ENCODE measurements around the gene SHB.
"Not testable (repeated sequence)": the region's sequence is repeated elsewhere in the genome, so short reads cannot be mapped to it uniquely, and the experiment has no call there.

Gene SHB

DNA sequence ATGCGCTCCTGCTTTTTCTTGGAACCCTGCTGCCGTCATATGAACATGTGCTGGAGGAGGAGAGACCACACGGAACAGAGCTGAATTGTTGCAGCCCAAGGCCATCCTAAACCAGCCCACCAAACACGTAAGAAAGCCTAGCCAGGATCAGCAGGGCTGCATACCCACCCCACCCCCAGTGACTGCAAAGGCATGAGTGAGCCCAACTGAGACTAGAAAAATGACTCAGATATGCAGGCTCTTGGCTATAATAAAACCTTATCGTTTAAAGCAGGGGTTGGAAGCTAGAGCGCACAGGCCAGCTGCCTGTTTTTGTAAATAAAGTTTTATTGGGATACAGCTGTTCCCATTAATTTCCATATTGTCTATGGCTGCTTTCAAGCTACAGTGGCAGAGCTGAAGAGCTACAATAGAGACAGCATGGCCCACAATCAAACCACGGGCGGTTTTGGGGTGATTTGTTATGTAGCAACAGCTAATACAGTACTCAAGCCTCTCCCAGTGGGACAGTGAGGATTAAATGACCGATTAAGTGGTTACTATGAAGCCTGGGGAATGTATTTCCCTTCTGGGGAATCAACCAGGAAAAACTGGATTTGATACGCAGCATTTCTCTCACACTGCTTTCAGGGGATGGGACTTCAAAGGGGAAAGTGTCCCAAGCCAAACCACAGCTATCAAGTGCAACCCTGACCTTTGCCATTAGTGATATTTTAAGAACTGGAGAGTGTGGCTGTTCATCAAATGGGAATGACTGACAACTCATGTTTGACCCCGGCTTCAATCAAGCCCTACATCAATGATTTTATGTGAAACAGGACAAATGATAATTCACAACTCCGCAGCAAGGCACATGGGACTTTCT lies 6.3 kb downstream of the SHB start:
- no peak for DNase-seq

DNA sequence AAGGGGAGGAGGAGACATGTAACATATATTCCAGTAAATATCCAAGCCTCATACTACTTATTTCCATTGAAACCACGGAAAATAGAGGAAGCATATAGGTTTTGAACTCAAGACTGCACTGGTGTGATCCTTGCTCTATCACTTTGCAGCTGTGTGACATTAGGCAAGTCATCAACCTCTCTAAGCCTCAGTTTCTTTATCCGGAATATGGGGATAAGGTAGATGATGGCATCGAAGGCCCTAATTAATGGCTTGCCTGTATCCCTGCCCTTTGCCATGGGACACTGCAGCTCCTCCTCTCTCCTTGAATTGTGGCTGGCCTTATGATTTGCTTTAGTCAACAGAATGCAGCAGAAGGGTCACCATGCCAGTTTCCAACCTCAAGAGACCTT lies 6.9 kb downstream of the SHB start:
- no peak for DNase-seq

DNA sequence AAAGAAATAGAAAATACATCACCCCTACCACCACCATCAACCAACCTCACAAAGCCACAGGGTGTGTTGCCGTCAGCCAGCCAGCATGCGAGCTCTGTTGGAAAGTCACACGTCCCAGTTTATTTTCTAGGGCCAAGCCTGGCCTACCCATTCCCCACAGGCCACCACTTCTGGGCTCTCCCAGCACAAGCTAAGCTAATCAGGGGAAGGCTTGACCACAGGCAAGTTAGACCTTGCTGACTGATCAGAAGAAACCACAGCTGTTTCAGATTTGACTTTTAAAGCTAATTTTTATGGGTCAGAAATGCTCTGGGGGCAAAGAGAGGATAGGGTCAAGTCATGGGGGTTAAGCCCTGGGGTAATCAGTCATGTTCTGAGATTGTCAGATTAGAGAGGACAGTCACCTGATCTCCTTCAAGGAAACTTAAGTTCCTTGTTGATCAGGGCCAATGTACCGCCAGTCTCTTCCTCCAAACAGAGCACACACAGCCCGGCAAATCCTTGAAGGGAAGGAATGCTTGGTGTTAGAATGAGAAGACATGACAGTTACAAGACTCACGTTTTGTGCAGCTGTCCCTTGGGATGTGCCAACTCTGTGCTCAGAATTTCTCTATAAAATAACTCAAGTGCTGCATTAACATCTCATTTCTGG lies 7.6 kb downstream of the SHB start:
- no peak for DNase-seq

DNA sequence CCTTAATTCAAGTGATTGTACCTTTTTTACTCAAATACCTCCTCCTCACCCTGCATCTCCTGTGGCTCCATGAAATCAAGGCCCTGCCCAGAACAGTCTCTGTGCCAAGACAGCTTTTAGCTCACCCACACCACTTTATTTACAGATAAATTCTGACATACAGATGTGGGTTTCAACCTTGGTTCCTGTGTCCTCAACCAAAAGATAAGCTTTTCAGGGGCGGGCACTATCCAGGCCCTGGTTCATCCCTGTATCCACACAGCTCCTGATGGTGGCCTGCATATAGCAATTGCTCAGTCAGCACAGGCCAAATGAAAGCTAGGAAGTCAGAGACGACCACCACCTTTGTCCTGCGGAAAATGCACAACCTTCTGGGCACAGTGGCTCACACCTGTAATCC lies 8.3 kb downstream of the SHB start:
- no peak for DNase-seq

DNA sequence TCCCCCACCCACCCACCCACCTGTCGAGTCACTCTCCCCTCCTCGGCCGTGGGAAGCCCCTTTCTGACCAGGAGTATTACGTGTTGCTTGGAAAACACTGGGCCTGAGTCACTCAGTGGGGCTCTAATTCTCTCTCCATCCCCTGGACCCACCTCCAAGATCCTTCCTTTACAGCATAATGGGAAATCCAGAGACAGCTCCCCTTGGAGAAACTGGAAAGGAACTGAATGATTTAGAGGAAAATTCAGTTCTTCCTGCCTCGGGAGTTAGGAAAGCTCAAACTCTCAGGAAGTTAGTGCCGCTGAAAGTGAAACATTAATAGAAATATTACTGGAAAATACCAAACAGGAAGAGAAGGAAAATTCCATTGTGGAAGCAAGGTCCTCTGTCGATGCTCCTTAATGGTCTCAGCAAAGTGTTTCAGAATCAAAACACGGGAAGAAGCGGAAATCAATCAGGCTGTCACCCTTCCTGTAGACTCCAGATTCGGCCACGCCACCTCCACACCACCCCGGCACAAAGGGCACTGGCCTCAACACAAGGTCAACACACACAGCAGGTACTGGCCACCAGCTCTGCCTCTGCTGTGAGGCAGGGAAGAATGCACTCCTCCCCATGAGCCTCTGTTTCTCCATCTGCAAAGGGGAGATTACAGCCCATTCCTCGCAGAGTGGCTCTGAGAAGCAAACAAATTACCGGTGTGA lies 9.6 kb downstream of the SHB start:
- DNase-seq: no peak

DNA sequence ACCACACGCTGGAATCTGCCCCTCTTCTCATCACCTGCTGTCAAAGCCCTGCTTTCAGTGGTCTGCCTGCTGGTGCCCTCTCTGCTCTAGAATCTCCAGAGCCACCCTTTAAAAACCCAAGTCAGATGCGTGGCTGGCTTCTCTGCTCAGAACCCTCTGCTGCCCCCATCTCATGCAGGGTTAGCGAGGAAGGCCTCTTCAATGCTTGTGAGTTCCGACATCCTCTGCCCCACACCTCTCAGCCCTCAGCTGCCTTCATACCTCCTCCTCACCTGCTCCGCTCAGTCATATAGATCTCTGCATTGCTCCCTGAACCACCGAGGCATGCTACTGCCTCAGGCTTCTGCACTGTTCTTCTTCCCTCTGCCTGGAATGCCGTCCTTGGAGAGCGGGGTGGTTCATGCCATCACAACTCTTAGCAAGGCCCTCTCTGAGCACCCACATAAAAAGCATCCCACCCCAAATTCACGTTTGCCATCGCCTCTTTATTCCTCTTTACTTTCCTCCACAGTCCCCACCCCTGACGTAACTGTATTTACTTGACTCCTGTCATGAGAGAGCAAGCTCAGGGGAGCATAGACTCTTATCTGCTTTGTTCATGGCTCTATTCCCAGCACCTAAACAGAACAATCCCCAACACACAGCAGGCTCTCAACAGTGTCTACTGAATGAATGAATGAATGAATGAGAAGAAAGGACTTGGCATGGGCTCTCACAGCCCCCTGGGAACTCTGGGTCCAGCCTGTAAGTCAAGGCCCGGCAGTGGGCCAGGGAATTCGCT lies 10.4 kb downstream of the SHB start:
- no peak for DNase-seq

DNA sequence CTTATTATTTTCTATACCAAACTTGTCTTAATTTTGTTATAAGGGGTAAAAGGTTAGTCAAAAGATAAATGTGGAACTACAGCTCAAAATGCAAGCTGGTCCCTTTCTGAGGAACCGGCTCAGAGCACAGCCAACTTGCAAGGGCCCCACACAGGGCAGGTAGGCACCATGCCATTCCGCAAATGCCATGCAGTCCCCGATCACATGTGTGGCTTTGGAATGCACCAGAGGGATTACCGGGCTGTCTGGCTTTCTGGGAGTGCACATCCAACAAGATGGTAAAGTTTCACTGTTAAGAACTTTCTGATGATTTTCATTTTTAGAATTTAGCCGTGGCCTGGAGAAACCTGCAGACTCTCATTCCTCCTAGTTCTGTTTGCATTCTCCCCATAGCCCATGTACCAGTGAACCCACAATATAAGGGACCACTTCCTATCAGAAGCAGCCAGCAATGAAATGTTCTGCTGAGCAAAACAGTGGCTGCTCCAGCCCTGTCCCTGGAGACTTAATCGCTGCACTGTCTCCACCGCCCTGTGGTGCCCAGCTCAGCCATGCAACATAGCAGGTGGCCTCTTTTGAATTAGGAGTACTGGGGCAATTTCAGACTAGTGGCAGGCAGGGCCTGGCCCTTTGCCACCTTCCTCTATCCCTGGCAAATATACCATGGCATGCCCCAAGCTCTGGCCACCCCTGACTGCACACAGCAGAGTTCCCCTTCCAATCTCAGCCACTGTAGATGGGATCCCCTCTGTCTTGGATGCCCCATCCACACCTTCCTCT lies 11.4 kb downstream of the SHB start:
- DNase-seq: no peak

DNA sequence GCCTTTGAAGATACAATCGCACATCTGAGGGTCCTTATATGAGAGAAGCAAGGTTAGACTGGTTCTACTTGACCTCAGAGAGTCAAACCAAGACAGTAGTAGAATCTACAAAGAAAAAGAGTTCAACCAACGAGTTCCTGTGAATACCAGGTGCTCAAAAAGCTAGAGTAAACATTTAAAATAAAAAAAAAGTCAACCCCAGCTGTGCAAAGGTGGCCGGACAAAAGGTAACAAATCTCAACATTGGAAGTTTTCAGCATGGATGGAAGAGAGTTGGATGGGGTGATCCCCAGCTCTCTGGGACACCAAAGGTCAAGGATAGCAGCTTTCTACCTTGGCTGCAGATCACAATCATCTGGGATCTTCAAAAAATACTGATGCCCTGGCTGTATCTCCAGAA lies 14.4 kb downstream of the SHB start:
- no peak for DNase-seq

DNA sequence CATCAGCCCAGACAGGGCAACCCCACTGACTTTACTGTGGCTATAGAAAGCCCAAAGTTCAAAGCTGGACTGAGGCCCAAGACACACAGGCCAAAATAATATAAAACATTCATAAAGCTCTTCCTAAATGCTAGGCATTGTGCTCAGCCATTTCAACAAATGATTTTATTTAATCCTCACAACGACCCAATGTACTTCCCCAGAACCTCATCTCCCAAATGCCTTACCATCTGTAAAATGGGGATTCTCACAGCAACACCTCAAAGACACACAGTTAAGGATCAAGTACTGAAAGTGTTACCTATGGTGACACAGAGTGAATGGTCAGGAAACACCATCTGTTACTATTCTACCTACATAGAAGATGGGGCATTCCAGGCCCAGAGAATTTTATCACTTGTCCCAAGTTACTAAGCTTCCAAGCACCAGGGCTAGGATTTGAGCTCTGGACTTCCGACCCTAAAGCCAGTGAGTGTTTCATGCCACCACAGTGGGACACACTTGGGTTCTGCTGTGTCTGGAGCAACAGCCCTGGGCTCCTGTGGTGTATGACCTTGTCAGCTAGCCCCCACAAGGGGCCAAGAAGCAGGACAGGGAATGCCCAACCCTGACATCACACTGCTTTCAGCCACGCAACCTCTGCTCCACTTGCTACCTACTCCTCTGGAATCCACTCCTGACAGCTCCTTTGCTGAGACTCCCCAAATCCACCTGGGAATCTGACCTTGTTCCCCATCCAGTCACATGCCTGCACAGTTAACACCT lies 15.1 kb downstream of the SHB start:
- no peak for DNase-seq

DNA sequence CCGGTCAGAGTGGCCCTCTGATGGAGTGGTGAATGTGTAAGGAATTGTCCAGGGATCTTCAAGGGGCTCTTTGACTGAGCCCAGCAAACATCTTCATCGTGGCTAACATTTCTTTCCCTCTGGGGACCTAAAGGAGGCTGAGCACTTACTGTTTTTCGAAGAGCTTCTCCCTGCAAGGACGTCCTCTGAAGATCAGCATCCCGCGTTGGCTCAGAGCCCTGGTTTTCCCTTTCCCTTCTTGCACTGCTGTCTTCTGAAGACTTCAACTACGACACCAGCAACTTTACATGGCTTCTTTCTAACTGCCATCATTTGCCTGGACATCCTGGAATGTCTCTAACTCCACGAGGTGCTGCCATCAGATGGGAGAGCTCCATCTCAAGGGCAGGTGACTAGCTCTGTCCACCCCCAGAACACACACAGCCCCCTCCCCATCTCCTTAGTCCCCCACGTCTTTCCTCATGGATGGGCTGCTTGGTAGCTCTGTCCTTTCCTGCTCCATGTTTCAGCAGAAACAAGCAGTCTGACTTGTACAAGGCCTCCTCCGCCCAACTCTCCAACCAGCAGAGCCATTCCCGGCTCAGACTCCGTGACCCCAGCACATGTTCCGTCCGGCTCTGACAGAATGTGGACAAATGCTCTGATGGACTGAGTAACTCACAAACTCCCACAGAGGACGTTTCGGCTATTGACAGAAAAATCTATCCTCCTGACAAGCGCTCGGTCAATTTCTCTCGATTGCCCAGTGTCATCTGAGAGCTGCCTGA lies 17.1 kb downstream of the SHB start:
- no peak for DNase-seq

DNA sequence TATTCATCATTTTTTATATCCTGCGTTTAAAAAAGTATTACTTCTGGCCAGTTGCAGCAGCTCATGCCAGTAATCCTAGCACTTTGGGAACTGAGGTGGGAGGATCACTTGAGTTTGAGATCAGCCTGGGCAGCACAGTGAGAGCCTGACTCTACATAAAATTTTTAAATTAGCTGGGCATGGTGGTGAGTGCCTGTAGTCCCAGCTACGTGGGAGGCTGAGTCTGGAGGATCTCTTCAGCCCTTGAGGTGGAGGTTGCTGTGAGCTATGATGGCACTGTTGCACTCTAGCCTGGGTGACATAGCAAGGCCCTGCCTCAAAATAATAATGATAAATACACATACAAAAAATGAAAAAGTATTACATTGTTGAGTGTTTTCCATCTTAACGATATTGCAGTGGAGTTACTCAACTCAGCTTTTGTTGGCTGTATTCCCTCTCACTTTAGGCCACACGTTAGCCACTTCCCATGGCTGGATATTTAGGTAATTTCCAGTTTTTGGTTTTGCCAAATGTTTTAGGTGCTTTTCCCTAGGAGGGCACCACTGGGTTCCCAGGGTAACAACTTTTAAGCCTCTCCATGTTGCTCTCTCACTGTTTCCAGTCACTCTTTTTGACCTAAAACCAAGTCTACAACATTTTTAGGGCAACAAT lies 20.6 kb downstream of the SHB start:
- DNase-seq: no peak

DNA sequence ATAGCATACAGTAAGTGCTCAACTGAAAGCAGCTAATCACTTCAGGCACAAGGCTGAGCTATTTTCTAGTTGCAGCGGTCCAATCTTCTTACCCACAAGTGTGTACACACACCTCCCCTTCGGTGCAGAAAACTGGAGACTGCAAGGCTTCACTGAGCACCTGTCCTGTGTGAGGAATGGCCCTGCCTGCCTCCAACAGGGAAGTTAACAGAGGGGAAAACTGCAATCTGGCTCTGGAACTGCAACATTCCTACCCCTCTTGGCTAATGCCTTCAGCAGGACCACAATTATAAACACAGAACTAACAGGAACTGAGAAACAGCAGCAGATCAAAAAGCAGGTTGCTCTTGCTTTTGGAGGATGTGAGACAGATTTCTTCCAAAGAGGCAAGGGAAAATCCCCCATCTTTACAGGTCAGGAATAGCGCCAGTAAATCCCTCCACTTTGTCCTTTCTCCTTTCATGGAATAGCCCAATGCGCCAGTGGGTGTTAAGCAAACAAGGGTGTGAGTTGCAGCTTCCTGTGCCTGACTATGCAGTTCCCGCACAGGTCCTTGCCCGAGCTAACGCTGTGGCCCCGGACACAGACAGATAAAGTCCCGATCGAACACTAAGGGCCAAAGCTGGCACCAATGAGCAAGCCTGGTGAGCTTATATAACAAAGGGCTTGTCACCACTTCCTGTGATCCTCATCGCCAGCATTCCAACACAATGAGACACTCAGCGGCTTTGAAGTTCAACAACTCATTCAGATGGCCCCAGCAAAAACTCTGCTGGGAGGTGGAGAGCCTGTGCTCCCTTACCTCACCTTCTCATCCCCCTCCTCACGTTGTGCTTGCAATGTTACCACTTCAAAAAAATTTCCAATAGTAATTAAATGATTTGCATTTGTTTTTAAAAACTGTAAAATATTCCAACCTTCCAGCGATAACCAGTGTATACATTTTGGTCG lies 21.5 kb downstream of the SHB start:
- DNase-seq: no peak

DNA sequence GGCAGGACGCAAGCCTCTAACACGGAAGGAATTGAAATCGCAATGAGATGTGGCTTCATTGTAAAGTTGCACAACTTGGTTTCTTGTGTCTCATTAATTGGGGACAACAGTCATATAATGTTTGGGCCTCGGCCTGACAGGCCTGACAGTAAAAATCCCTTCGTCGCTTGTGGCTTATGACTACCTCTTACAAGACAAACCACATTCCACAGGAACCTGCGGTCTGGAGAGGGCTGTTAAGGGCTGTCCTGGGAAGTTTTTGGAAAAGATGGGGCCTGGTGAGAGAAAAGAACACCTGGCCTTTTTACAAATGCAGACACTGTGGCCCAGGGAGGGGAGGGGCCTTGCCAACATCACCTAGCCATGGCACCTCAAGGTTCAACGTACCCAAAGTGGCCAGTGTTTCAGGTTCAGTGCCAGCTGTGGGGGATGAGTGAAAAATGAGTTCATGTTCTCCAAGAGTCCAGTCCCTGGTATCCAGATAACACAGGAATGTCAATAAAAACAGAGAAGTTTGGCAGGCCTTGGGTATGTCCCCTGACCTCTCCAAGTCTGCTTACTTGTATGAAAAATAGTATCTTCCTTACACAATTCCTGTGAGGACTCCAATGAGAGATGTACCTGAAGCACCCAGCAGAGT lies 22.2 kb downstream of the SHB start:
- no peak for DNase-seq

DNA sequence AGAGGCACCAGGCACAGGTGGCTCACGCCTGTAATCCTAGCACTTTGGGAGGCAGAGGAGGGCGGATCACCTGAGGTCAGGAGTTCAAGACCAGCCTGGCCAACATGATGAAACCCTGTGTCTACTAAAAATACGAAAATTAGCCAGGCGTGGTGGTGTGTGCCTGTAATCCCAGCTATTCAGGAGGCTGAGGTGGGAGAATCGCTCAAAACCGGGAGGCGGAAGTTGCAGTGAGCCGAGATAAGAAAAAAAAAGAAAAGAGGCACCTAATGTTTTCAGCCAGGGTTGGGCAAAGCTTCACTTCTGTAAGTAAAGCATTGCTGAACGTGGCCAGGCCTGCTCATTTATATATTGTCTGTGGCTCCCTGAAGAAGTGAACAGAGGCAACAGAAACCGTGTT lies 23.1 kb downstream of the SHB start:
- not testable (repeated sequence) for DNase-seq

DNA sequence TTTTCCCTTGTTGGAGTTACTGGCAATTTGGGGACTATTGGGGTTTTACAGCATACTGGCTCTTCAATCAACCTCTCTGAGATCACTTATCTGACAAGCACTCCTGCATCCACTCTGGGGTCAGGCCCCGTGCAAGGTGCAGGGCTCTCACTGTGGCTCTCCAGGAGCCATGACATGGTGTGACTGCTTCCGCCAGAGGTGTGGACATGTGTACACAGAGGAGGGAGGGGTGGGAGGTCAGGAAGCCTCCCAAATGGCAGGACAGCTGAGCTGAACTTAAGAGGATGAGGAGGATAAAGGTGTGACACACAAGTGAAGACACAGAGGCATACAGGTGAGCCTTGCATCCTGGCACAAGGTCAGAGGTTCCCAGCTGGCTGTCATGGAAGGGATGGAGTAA lies 24.3 kb downstream of the SHB start:
- DNase-seq: no peak

DNA sequence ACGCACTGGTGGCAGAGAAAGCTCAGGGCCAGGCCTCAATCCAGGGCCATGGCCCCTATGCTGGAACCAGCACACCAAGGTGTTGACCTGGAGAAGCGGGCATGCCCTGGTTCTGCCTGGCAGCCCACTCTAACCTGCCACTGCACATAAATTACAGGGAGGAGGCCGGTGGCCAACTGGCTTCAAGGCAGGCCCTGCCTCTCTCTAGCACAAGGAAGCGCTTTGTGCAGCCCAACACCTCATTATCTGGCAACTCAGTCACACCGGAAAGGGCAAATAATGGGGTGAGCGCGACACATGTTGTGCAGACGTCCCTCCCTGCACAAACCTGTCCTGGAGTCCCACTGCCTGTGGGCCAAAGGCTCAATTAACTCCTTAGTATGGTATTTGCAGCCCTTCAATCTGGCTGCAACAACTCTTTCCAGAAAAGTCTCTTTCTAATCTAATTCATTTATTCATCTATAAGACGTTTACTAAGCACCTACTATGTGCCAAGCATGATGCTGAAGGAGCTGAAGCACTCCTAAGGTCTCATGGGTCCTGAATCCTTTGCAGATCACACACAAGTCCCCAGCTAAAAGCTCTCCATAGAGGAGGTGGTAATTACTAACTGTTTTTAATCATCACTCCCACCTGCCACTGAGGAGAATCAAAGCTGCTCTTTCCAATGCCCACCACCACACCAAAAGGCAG lies 24.9 kb downstream of the SHB start:
- DNase-seq: no peak

DNA sequence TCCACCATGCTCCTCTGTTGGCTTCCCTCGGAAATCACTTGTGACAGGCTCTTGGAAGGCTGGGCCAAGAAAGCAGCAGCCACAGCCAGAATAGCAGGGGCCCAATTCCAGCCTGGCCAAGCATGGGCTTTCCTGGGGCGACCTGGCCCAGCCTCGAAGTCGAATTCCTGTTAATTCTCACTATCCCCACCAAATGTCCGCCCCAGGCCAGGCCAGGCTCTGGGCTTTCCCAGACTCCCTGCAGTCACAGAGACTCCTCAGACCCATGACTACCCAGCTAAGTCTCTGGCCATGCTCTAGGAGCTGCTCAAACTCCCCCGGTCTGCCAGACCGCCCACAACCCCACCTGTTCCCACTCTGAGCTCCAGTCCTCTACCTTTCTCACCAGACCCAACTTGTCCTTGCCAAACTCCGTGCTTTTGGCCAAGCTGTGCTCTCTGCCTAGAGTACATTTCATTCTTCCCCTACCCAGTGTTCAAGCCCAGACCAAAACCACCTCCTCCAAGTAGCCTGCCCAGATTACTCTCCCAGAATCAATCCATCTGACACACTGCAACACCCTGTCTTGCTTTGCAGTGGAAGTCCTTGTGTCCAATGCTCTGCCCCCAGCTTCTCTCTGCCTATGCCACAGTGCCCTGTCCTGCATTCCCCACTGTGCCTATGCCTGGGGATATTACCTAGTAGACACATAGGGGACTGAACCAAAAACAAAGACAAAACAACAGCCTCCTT lies 26.2 kb downstream of the SHB start:
- DNase-seq: no peak
